ENCODE data around the gene BICD1. TPM values are rescaled to one million over a fixed set of nuclear protein-coding genes. Genes with fewer than 3 reads are reported as not detected.
A peak's percentile ranks its signal among the peaks of the same experiment; 100 is the strongest.
"Not testable (repeated sequence)": the region's sequence is repeated elsewhere in the genome, so short reads cannot be mapped to it uniquely, and the experiment has no call there.

BICD1 gene
- polyA plus RNA-seq, 5 donors, result 10.4 to 20.1 (median 16.9) TPM

DNA sequence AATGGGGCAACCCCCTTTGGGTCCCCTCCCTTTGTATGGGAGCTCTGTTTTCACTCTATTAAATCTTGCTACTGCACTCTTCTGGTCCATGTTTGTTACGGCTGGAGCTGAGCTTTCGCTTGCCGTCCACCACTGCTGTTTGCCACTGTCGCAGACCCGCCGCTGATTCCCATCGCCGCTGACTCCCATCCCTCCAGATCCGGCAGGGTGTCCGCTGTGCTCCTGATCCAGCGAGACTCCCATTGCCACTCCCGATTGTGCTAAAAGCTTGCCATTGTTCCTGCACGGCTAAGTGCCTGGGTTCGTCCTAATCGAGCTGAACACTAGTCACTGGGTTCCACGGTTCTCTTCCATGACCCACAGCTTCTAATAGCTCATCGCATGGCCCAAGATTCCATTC, 168.9 kb downstream of the BICD1 start:
- DNase-seq, result not testable (repeated sequence)

DNA sequence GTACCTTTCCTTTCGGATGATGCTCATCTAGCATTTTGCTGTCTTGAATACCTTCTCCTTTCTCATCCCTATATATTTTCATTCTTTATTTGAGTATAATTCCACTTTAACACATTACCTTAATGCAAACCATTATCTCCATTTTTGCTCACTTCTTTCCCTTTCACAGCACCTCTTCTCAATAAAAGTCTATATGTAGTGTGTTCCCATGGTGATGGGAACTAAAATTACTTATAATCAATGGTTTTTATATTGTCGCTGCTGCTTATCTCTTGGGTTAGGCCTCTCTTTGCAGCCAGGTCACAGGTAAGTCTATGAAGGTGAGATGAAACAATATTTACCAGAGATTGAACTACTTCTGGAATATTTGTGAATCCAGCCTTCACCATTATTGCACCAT, 171.1 kb downstream of the BICD1 start:
- DNase-seq, result no peak

DNA sequence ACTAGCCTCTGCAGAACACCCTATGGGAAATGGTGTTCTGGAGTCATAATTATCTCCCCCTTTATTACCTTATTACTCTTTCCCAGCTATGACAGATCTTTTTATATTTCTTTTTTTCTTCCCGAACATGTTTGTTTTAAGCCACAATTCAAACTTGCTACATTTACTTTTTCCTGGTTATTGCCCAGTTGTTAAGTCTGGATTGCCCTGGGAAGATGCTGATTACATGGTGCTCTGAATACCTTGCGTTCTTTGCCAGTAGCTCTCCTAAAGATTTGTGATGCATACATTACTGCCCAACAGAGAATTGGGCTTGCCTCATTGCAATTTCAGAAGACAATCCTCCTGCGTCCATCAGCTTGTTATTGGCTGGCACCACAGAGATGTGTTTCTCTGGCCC, 174.5 kb downstream of the BICD1 start:
- no peak for DNase-seq

DNA sequence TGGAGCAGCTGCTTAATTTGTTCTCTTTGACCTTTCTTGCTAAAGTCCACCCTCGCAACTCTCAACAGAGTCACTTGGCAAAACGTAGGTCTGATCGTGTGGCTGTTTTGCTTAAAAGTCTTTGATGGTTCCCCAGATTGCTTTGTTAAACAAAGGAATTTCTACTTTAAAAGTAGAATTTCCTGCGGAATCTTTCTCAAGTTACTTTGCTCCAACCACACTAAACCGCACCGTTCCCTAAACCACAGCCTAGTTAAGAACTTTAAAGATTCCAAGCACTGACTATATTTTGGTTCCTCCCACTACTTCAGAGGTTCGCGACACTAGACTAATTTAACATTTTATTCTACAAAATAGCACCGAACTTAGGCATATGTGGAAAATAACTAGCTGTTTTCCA, 177.9 kb downstream of the BICD1 start:
- no peak for DNase-seq

GRCh38 chr12:32285021-32285420, 178.4 kb downstream of the BICD1 start:
- no peak for DNase-seq

GRCh38 chr12:32285489-32285888, 178.8 kb downstream of the BICD1 start:
- no peak for DNase-seq

- DNase-seq, result no peak
Measured at GRCh38 chr12:32290411-32290810, 183.8 kb downstream of the BICD1 start.

DNA sequence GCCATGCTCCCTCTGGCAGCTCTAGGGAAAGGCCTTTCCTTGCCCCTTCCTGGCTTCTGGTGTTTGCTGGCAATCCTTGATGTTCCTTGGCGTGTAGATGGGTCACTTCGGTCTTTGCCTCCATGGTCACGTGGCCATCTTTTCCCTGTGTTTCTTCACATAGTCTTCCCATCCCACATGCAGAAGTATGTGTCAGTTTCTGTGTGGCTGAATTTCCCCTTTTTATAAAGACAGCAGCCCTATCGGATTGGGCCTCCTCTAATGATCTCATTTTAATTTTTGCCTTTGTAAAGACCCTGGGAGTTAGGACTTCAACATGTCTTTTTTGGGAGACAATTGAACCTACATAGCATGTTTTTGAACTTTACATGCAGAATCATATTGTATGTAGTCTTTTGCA, 185.5 kb downstream of the BICD1 start:
- no peak for DNase-seq

DNA sequence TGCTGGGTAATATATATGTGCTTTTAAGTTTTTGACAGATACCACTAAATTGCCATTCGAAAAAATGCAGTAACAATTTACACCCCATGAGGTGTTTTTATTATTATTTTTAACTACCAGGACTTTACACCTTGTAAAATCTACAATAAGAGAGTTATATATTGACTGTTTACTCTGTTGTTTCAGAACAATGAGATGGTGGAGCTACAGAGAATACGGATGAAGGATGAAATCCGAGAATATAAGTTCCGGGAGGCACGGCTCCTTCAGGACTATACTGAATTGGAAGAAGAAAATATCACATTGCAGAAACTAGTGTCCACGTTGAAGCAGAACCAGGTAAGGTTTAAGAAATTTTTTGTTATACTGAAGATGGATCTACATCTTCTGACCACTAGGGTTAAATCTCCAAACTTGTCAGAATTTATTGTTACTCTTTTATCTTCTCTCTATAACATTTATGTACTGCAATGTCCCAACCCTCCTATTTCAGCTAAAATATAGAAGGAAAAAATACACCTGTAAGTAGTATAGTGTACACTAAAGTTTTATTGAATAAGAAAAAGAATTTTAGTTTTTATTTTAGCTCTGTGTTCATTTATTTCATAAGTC, 187.3 kb downstream of the BICD1 start:
- DNase-seq, result no peak

GRCh38 chr12:32296567-32296966, 189.9 kb downstream of the BICD1 start:
- DNase-seq, result no peak

GRCh38 chr12:32298917-32299316, 192.3 kb downstream of the BICD1 start:
- no peak for DNase-seq

DNA sequence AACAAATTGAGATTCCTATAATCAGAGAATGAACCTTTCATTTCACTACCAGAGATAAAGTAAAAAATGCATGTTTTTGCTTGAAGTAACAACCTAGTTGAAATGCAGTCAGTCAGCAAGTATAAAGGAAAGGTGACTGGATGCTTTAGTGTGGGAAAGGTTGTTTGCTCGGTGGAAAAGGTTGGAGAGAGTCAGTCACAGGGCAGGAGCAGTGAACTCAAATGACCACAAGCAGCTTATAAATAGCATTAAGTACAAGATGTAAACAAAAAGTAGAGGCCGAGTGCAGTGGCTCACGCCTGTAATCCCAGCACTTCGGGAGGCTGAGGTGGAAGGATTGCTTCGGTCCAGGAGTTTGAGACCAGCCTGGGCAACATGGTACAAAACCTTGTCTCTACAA, 194.6 kb downstream of the BICD1 start:
- DNase-seq, result no peak

GRCh38 chr12:32302218-32303173, 195.8 kb downstream of the BICD1 start:
- DNase-seq, result no peak

GRCh38 chr12:32303174-32303549, 196.5 kb downstream of the BICD1 start:
- DNase-seq, result no peak

DNA sequence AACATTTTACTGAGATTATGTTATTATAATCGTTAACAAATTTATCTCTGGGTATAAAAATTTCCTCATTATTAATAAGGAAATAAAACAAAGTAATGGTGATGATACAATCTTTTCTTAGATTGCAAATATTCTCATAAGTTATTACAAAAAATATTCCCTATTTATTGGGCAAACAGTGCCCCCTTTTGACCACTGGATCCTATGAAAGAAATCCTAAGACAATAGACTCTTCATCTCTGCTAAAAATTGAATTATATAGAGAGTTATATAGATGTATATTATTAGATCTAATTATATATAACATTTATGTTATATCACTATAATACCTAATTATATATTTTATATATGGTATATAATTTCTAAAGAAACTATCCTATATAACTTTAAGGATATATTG, 198.5 kb downstream of the BICD1 start:
- DNase-seq, result peak in 1 of 2 donors; percentile 15

DNA sequence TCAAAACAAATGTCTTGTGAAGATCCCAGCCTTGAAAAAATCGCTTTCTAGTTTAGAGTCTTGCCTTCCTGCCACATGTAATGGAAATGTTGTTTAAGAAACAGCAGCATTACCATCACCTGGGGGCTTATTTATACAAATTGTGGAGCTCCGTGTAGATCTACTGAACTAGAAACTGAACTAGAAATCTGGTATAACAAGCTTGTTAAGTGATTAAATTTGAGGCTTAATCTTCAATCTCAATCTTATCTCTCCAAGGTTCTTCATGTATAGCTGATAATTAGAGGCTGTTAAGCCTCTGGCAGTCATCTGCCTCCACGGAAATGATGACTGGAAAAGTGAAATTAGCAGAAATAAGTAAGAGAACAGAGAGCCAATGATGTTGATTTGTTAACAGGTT, 200.7 kb downstream of the BICD1 start:
- no peak for DNase-seq

DNA sequence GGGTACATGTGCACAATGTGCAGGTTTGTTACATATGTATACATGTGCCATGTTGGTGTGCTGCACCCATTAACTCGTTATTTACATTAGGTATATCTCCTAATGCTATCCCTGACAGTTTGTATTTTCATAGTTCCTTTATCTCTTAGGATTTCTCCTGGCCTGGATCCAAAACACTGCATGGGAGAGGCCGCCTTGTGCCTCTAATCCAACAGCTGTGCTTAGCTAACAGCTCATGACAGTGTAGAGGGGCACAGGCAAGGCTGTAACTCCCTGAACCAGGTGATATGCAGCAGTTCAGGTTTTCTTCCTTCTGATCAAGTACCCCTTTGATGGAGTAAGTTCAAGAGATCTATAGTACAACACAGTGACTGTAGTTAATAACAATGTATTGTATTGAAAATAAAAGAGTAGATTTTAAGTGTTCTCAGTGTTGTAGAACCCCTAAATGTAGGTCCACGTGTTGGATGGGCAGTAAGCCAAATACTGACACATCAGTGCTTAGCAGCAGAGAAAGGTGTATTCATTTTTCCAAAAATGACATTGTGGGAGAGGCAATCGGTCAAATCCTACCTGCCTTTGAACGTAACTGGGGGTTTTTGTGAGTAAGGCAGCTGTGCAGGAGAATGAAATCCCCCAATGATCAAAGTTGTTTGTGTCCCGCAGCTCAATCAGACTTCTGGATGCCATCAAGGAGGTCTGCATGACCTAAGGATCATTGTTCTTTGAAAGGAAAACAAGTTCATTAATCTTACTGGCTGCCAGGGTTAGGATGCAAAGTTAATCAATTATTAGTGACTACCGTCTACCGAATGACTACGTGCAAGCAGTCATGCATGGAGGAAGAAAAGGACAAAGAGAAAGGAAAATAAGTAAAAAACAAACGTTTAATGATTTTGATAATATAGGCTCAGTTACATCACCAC, 203.4 kb downstream of the BICD1 start:
- DNase-seq, result no peak

DNA sequence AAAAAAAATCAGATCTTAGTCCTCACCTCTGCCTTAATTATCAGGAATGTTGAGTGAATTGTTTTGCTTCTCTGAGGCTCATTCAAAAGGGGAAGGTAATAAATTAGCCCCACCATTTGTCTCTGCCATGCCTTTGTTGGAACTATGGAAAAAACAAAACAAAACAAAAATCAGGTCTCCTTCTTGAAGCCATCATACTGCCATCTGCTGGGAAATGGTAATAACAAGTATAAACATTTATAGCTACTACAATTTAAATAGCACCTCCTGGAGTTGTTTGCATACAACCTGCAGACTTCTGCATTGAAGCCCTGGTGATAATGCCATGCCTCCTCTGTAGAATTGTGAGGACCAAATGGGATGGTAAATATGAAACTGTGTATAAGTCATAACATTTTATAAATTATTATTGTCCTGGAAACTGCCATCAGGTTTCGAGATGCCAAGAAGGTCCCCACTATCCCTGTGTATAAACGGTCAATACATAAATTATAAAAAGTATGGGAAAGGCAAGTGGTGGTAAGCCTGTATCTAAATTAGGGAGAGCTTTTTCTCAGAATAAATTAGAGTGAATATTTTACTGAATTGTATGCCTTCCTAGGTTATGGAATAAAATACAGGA, 205.5 kb downstream of the BICD1 start:
- peak in 1 of 2 donors; percentile 24 for DNase-seq

DNA sequence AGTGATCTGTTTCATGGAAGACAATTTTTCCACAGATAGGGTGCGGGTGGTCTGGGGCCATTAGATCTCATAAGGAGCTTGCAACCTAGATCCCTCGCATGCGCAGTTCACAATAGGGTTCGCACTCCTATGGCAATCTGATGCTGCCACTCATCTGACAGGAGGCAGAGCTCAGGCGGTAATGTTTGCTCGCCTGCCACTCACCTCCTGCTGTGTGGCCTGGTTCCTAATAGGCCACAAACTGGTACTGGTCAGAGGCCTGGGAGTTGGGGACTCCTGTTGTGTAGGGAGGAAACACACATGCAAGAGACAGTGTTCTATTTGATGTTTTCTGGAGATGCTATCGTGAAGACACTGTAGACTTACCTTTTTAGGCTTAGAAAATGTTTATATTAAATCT, 215.7 kb downstream of the BICD1 start:
- no peak for DNase-seq

DNA sequence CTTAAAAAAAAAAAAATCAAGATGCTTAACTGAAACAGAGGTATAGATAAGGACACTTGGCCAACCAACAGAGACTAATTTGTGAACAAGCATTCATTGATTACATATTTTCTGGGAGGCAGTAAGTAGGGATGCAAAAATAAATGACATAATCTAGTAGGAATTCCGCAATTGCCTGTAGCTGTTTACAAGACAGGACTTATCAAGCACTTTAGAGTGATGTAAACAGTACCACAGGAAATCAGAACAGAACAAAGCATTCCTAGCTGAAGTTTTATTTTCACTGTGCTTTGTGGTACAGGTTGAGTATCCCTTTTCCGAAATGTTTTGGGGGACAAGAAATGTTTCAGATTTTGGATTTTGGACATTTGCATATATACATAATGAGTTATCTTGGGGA, 224.5 kb downstream of the BICD1 start:
- DNase-seq, result no peak

GRCh38 chr12:32332446-32332845, 225.8 kb downstream of the BICD1 start:
- DNase-seq, result no peak

DNA sequence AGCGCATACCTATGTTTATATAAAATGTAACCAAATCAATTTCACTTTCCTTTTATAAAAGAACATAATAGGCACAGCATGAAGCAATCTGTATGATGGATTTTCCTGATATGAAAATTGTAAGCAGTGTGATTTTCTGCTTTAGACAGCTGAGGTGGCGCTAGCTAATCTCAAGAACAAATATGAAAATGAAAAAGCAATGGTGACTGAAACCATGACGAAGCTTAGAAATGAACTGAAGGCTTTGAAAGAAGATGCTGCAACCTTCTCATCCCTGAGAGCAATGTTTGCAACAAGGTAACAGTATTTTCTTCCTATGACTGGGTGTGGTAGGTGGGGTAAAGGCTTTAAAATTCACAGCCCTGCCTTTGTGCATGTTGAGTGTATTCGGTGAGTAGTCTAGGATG, 227.7 kb downstream of the BICD1 start:
- DNase-seq, result no peak

Measured in right lung (tissue), 5 donors.